GM19023 (cell line): ENCODE results near the gene GNG5.
"Not testable (repeated sequence)": the region's sequence is repeated elsewhere in the genome, so short reads cannot be mapped to it uniquely, and the experiment has no call there.

Experiments used
- ATAC-seq: cut with Tn5 transposase; IDR thresholded peaks from one replicate; pipeline ENCODE4 v1.9.1; 2021; ENCODE audit warnings: mild to moderate bottlenecking, moderate library complexity; ENCODE audit not compliant: unreplicated experiment

The GNG5 gene

GRCh38 chr1:84489766-84490165 is 16.6 kb downstream of the GNG5 start:
- no peak for ATAC-seq

- ATAC-seq = no peak
These were observed 18.3 kb downstream of the GNG5 start for GRCh38 chr1:84488107-84488506.

- no peak for ATAC-seq
These were observed 25.1 kb downstream of the GNG5 start for GRCh38 chr1:84481317-84481716.

DNA sequence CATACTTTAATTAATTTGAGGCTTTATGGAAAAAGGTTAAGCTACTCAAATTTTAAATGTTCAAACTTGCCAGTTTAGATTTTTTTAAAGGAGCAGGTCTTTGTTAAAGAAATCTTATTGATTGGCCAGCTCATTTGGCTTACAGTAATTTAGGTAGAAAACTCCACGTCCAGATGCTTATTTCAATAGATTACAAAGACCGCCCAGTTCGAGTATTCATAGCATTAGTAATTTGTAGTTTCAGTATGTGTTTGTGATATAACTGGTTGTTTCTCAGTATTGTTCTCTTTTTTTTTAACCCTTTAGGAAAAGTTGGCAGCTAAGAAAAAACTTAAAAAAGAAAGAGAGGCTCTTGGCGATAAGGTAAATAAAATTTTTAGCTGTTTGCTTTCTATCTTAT is 25.7 kb downstream of the GNG5 start:
- ATAC-seq = no peak

- no peak for ATAC-seq
These were observed 26.4 kb downstream of the GNG5 start for GRCh38 chr1:84479998-84480397.

DNA sequence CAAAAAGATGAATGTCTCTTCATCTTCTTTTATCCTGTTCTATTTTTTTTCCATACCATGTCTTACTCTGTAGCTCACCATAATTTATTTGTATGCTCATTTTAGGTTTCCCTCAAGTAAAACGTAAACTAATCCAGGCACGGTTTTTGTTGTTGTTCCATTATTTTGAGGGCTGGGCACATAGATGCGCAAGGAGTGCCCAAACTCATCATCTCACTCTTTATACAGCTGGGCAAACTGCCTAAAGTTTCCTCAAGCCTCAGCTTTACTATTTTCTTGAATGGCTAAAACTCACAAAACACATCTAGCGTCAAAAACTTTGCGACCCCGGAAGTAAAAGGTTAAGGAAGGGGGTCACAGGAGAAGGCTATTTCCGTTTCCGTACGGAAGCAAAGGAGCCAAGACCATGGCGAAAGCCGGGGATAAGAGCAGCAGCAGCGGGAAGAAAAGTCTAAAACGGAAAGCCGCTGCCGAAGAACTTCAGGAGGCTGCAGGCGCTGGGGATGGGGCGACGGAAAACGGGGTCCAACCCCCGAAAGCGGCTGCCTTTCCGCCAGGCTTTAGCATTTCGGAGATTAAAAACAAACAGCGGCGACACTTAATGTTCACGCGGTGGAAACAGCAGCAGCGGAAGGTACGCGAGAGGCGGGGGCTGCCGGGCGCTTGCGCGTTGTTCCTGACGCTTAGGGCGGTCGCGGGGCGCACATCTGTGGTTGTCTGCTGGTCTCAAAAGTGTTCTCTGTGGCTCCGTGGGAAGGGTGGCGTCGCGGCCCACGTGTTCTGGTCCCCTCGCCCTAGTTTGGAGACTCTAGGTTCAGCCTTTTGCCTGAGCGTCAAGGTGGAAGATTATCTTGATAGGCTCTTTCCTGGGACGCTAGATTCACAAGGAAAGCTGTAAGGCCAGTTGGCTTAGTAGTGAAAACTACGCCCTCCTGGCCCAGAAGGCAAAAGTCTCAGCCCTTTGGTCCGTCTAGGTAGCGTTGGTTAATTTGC is 27.2 kb downstream of the GNG5 start, which contains the start of gene RPF1:
Gene RPF1, plus strand, starts transcription at position 391 of the 993 bp plus-strand sequence. Its CDS starts 16 bp downstream, at position 407.
- ATAC-seq = peak; percentile 98

GRCh38 chr1:84476225-84476624 is 30.2 kb downstream of the GNG5 start:
- no peak for ATAC-seq

GRCh38 chr1:84467298-84467697 is 39.1 kb downstream of the GNG5 start:
- no peak for ATAC-seq

DNA sequence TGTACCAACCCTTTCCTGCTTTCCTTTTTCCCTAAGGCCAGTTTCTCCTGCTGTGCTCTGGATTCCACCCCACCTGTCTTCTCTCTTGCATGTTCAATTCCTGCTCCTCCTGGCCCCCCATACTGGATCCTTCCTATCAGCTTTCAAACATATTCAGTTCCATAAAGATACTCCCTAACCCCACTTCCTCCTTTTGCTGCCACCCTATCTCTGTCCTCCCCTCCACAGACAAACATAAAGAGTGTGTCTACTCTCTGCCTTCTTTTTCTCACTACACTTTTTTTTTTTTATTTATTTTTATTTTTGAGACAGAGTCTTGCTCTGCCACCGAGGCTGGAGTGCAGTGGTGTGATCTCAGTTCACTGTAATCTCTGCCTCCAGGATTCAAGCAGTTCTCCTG is 44.3 kb downstream of the GNG5 start:
- ATAC-seq = no peak

DNA sequence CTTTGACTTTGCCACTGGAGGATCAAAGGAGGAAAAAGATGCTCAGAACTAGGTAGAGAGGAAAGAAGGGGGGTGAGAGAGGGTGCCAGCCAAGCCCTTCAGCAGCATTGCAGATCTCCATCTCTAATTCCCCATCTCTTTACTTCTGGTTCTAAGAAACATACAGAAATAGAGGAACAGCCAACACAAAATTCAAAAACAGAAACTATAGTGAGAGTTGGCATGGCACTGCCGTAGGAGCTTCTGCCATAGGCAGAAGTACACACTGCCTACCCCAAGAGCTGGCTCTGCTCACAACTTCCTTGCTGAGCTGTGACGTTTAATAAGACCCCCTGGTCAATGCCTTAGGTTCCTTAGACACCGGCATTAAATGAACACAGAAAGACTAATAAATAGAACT is 53.9 kb downstream of the GNG5 start:
- ATAC-seq = no peak

- no peak for ATAC-seq
These were observed 55.5 kb downstream of the GNG5 start for GRCh38 chr1:84450910-84451309.

DNA sequence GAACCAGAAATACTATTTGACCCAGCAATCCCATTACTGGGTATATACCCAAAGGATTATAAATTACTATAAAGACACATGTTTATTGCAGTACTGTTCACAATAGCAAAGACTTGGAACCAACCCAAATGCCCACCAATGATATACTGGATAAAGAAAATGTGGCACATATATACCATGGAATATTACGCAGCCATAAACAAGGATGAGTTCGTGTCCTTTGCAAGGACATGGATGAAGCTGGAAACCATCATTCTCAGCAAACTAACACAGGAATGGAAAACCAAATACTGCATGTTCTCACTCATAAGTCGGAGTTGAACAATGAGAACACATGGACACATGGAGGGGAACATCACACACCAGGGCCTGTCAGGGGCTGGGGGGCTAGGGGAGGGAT is 57.7 kb downstream of the GNG5 start:
- ATAC-seq = not testable (repeated sequence)
